ENCODE results near the gene NUP188.

Gene NUP188

GRCh38 chr9:128947527-128948301, at the start of gene NUP188, which contains the start of gene DOLK:
NUP188 (plus strand) TSS chr9:128947699; CDS start chr9:128947720, 21 bp downstream.
DOLK (minus strand) TSS chr9:128947603; CDS start chr9:128947303, 300 bp downstream.
- peak; percentile 99 for DNase-seq

- no peak for DNase-seq
Measured at GRCh38 chr9:128898382-128898781, 49.1 kb upstream of the NUP188 start.

GRCh38 chr9:128898845-128899565, 48.5 kb upstream of the NUP188 start:
- no peak for DNase-seq

GRCh38 chr9:128899566-128900322, 47.8 kb upstream of the NUP188 start:
- no peak for DNase-seq

- DNase-seq: no peak
Measured at GRCh38 chr9:128901379-128901778, 46.1 kb upstream of the NUP188 start.

- no peak for DNase-seq
Measured at GRCh38 chr9:128901822-128902221, 45.7 kb upstream of the NUP188 start.

- peak; percentile 78 for DNase-seq
Measured at GRCh38 chr9:128902351-128903078, 45.0 kb upstream of the NUP188 start.

- DNase-seq: no peak
Measured at GRCh38 chr9:128903079-128903461, 44.4 kb upstream of the NUP188 start.

GRCh38 chr9:128903871-128904620, 43.5 kb upstream of the NUP188 start:
- no peak for DNase-seq

GRCh38 chr9:128905964-128906363, 41.5 kb upstream of the NUP188 start:
- DNase-seq: no peak

- no peak for DNase-seq
Measured at GRCh38 chr9:128906741-128907140, 40.8 kb upstream of the NUP188 start.

GRCh38 chr9:128908372-128908771, 39.1 kb upstream of the NUP188 start:
- DNase-seq: no peak

GRCh38 chr9:128909859-128910258, 37.6 kb upstream of the NUP188 start:
- no peak for DNase-seq

- DNase-seq: no peak
Measured at GRCh38 chr9:128910906-128911305, 36.6 kb upstream of the NUP188 start.

GRCh38 chr9:128911529-128912035, 35.9 kb upstream of the NUP188 start:
- no peak for DNase-seq

- DNase-seq: no peak
Measured at GRCh38 chr9:128912270-128912853, 35.1 kb upstream of the NUP188 start.

- DNase-seq: no peak
Measured at GRCh38 chr9:128913048-128913900, 34.2 kb upstream of the NUP188 start.

GRCh38 chr9:128913995-128914772, 33.3 kb upstream of the NUP188 start:
- DNase-seq: no peak

- DNase-seq: no peak
Measured at GRCh38 chr9:128916204-128916603, 31.3 kb upstream of the NUP188 start.

GRCh38 chr9:128916745-128917144, 30.8 kb upstream of the NUP188 start:
- no peak for DNase-seq
